ENCODE data around the gene STRA8. TPM values are rescaled to one million over a fixed set of nuclear protein-coding genes. Genes with fewer than 3 reads are reported as not detected.

The STRA8 gene
- polyA plus RNA-seq, 3 donors, result not detected

DNA sequence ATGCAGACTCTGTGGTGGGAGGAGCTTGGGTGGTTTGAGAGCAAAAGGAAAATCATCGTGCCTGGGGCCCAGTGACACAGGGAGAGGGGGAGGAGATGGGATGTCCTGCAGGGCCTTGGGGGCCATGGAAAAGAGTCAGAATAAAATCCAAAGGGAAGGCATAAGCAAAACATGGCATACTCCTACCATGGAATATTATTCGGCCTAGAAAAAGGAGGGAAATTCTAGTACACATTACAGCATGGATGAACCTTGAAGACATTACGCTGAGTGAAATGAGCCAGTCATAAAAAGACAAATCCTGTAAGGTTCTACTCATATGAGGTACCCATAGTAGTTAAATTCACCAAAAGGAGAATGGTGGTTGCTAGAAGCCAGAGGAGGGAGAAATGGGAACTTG is 38.7 kb downstream of the STRA8 start:
- no peak overlapping the region for H3K27ac ChIP-seq (ENCODE audit: low read depth in 1 of 2, low read length in 2 of 2)
- no peaks in the 10 kb centered on the region for H3K4me1 Mint-ChIP-seq

DNA sequence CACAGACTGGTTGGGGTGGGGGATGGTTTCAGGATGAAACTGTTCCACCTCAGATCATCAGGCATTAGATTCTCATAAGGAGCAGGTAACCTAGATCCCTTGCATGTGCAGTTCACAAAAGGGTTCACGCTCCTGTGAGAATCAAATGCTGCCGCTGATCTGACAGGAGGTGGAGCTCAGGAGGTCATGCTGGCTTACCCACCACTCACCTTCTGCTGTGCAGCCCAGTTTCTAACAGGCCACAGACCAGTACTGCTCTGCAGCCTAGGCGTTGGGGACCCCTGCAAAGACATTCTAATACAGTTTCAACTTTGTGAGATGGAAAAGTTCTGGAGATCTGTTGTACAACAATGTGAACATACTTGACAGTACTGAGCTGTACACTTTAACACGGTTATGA is 39.9 kb downstream of the STRA8 start:
- intact Hi-C loops (cut with micrococcal nuclease), result no loop called here
- no peaks in the 10 kb centered on the region for H3K4me1 Mint-ChIP-seq
- Histone ChIP-seq H3K9ac (ENCODE audit: insufficient read depth, low read length, poor library complexity, severe bottlenecking) (no peak overlapping the region), H3K9me3 (replicated peaks in 1 of 2; ENCODE audit: control insufficient read depth in 1 of 2, insufficient read depth in 1 of 2, low read length in 2 of 2) (no peaks in the 10 kb centered on the region), H3K79me2 (ENCODE audit: insufficient read depth, low read length) (no peaks in the 10 kb centered on the region), H3K27ac (ENCODE audit: low read depth in 1 of 2, low read length in 2 of 2) (no peak overlapping the region), H3K27me3 (ENCODE audit: control insufficient read depth in 2 of 2, insufficient read depth in 2 of 2, low read length in 2 of 2) (no peaks in the 10 kb centered on the region), H4K20me1 (ENCODE audit: insufficient read depth, low read length) (no peaks in the 10 kb centered on the region), H3K36me3 (replicated peaks in 1 of 2; ENCODE audit: control insufficient read depth in 1 of 2, insufficient read depth in 2 of 2, low read length in 2 of 2) (no peaks in the 10 kb centered on the region), H3K4me3 (replicated peaks in 1 of 3; ENCODE audit: low read depth in 2 of 3, low read length in 3 of 3) (no peak overlapping the region), H3K4me2 (replicated peaks; ENCODE audit: extremely low read depth, low read length, poor library complexity, severe bottlenecking) (no peak overlapping the region), H2AFZ (ENCODE audit: insufficient read depth, low read depth, low read length, poor library complexity, severe bottlenecking) (no peak overlapping the region), H3K4me1 (ENCODE audit: control insufficient read depth in 1 of 2, insufficient read depth in 2 of 2, low read length in 2 of 2) (no peaks in the 10 kb centered on the region)
- WGBS (ENCODE audit: insufficient coverage), result 100% methylated on average over 2 of the region's 4 CpGs
- H3K4me3 Mint-ChIP-seq, result no peak overlapping the region
- H3K36me3 Mint-ChIP-seq, result no peaks in the 10 kb centered on the region
- H3K27ac Mint-ChIP-seq, result no peak overlapping the region
- TF ChIP-seq, protein P1, sequence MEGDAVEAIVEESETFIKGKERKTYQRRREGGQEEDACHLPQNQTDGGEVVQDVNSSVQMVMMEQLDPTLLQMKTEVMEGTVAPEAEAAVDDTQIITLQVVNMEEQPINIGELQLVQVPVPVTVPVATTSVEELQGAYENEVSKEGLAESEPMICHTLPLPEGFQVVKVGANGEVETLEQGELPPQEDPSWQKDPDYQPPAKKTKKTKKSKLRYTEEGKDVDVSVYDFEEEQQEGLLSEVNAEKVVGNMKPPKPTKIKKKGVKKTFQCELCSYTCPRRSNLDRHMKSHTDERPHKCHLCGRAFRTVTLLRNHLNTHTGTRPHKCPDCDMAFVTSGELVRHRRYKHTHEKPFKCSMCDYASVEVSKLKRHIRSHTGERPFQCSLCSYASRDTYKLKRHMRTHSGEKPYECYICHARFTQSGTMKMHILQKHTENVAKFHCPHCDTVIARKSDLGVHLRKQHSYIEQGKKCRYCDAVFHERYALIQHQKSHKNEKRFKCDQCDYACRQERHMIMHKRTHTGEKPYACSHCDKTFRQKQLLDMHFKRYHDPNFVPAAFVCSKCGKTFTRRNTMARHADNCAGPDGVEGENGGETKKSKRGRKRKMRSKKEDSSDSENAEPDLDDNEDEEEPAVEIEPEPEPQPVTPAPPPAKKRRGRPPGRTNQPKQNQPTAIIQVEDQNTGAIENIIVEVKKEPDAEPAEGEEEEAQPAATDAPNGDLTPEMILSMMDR (IDR thresholded peaks at IDR 0.05), result no peak
- DNase-seq, result no peak
- H3K9me3 Mint-ChIP-seq, result peaks cover 0 to 4% (median 0%) of the 10 kb centered on the region in 7 donors
- H3K27me3 Mint-ChIP-seq (ENCODE audit: low read depth in 3 of 3), result peaks cover 2 to 6% (median 4%) of the 10 kb centered on the region in 3 donors

More for the DNA sequence above, 38.7 kb downstream of the STRA8 start:
- H3K4me1 ChIP-seq (ENCODE audit: control insufficient read depth in 1 of 2, insufficient read depth in 2 of 2, low read length in 2 of 2), result no peaks in the 10 kb centered on the region
- H3K27me3 Mint-ChIP-seq (ENCODE audit: low read depth in 3 of 3), result peaks cover 2 to 7% (median 4%) of the 10 kb centered on the region in 3 donors
- 40% methylated on average over 1 of the region's 3 CpGs for WGBS (ENCODE audit: insufficient coverage)
- no peak overlapping the region for H3K27ac Mint-ChIP-seq
- peaks cover 0 to 4% (median 0%) of the 10 kb centered on the region in 7 donors for H3K9me3 Mint-ChIP-seq
- H3K4me2 ChIP-seq (replicated peaks; ENCODE audit: extremely low read depth, low read length, poor library complexity, severe bottlenecking), result no peak overlapping the region
- intact Hi-C loops (cut with micrococcal nuclease), result no loop called here
- H2AFZ ChIP-seq (ENCODE audit: insufficient read depth, low read depth, low read length, poor library complexity, severe bottlenecking), result no peak overlapping the region
- H3K9ac ChIP-seq (ENCODE audit: insufficient read depth, low read length, poor library complexity, severe bottlenecking), result no peak overlapping the region
- H3K9me3 ChIP-seq (replicated peaks in 1 of 2; ENCODE audit: control insufficient read depth in 1 of 2, insufficient read depth in 1 of 2, low read length in 2 of 2), result no peaks in the 10 kb centered on the region
- DNase-seq, result no peak
- H3K27me3 ChIP-seq (ENCODE audit: control insufficient read depth in 2 of 2, insufficient read depth in 2 of 2, low read length in 2 of 2), result no peaks in the 10 kb centered on the region
- no peaks in the 10 kb centered on the region for H3K79me2 ChIP-seq (ENCODE audit: insufficient read depth, low read length)
- no peaks in the 10 kb centered on the region for H4K20me1 ChIP-seq (ENCODE audit: insufficient read depth, low read length)
- no peak overlapping the region for H3K4me3 ChIP-seq (replicated peaks in 1 of 3; ENCODE audit: low read depth in 2 of 3, low read length in 3 of 3)
- no peak overlapping the region for H3K4me3 Mint-ChIP-seq
- no peaks in the 10 kb centered on the region for H3K36me3 Mint-ChIP-seq
- TF ChIP-seq, protein P1 (IDR thresholded peaks at IDR 0.05), result no peak
- H3K36me3 ChIP-seq (replicated peaks in 1 of 2; ENCODE audit: control insufficient read depth in 1 of 2, insufficient read depth in 2 of 2, low read length in 2 of 2), result no peaks in the 10 kb centered on the region

Measured in CD14-positive monocyte (primary cell).